CD1c-positive myeloid dendritic cell (primary cell): ENCODE results near the gene PRR35.

Source experiments
- DNase-seq: peaks from one replicate; pipeline ENCODE4 v3.0.0-alpha.2; 2016; ENCODE audit errors: extremely low spot score

PRR35 gene

DNA sequence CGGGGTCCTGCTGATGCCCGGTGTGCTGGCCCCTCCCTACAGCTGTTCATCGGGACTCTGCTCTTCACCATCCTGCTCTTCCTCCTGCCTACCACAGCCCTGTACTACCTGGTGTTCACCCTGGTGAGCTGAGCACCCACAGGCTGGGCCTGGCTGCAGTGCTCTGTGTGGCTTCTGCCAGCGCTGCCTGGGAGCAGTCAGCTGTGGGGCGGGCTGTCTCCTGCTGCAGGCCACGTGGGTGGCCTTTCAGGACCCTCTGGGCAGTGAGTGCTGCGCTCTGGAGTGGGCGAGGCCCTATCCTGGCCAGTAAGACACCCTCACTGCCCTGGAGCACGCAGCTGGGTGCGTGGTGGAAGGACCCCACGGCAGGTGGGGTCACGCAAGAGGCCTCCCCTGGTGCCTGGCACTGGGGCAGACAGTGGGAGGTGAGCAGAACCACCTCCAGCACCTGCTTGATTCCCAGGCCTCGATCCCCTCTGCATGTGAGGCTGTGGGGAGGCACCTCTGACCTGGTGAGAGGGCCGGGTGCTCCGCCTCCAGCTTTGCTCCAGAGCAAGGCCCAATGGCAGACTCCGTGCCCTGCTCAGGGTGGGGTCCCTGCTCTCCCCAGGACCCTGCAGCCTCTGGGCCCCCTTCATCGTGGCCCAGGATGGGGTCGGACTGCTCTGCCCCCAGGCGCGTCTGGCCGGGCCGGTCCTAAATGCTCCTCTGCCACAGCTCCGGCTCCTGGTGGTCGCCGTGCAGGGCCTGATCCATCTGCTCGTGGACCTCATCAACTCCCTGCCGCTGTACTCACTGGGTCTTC lies 20.1 kb downstream of the PRR35 start:
- DNase-seq: no peak

DNA sequence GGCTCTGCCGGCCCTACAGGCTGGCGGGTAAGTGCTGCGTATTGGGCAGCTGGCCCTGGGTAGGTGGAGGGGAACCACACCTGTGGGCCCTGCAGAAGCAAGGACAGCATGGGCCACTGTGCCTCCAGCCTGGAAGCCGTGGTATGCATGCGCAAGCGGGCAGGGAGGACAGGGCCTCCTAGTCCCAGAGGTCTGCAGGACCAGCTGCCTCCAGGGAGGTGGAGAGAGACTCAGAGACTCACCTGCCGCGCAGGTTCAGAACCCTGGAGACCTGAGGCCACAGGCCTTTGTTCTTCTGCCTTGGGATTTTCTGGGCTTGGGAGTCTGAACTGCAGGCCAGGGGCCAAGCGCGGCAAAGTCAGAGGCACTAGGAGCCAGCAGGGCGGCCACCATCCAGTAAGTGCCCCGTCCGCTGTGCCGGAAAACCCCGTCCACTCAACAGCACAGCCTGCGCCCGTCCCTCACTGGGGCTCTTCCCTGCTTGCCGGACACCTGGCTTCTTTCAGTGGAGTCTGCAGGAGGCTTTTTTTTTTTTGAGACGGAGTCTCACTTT lies 20.8 kb downstream of the PRR35 start:
- no peak for DNase-seq

DNA sequence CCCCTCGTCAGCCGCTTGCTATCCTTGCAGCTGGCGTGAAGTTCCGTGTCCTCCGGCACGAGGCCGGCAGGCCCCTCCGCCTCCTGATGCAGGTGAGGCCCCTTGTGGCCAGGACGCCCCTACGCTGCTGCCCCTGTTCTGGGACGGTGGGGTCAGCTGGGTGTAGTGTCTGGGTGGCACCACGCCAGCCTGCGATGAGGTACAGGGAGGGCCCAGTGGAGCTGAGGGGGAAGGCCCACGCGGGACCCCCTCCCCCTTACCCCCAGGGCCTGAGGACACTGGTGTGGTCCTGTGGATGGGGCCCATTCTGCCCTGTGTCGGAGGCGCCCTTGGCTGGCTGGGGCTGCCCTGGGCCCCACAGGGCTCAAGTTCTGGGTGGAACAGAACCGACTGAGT lies 22.0 kb downstream of the PRR35 start:
- DNase-seq: no peak

- no peak for DNase-seq
Observed at GRCh38 chr16:582614-583331, 22.6 kb downstream of the PRR35 start.

DNA sequence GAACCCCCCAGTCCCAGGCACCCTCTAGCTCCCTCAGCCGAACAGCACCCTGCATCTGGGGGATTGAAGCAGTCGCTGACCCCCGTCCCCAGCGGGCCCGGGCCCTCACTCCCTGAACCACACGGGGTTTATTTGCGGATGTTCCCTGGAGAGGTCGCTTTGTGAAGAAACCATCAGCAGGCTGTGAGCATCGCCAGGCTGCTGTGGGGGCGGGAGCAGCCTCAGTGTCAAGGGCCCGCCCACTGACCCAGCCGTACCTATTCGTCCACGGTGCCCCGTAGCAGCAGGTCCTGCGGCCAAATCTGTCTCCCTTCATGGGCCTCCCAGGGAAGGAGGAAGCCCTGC lies 23.2 kb downstream of the PRR35 start:
- no peak for DNase-seq

DNA sequence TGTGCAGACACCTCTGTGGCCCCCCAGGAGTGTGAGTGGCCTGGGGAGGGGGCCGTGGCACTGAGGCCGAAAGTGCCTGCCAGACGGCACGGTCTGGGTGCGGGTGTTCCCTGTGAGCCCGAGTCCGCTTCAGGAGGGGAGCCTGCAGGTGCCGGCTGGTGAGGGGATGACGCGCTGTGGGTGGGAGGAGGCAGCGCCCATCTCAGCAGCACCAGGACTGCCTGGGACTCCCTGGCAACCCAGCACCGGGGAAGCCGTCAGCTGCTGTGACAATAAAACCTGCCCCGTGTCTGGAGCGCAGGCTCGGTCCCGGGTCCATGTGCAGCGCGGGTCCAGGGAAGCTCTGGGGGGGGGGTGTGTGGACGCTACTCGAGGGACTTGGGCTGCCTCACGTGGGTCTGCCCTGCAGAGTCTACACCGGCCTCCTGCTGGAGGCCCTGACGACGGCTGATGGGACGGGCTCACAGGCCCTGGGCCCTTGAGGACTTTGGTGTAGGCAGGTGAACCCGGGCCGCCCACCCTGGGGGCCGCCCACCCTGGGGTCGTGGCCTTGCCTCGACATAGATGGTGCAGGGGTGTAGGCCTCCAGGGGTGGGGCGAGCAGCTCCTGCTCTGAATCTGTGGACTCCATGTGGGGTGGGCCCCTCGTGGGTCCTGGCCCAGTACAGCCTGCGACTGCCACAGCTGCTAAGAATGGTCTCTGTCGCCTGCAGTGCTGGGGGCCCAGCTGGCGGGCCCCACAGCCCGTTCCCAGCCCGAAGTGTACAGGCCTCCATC lies 23.8 kb downstream of the PRR35 start:
- no peak for DNase-seq

- no peak for DNase-seq
Observed at GRCh38 chr16:585351-585750, 25.2 kb downstream of the PRR35 start.

DNA sequence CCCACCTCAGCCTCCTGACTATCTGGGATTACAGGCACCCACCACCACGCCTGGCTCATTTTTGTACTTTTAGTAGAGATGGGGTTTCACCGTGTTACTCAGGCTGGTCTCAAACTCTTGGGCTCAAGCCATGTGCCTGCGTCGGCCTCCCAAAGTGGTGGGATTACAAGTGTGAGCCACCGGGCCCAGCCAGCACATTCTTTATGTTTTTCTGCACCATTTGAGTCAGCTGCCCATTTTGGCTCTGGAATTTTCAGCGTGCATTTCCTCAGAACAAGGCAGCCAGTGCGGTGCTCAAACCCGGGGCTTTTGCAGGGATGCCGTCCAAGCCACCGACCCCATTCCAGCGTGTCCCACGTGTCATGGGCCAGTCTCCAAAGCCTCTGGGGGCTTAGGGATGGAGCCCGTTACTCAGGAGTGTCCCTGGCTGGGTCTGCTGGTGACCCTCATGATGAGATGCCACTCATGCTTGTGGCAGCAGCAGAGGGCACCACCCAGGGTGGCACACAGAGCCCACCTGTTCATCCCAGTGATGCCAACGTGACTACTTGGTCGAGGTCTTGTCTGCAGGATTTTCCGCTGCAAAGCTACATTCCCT lies 26.0 kb downstream of the PRR35 start:
- DNase-seq: no peak

DNA sequence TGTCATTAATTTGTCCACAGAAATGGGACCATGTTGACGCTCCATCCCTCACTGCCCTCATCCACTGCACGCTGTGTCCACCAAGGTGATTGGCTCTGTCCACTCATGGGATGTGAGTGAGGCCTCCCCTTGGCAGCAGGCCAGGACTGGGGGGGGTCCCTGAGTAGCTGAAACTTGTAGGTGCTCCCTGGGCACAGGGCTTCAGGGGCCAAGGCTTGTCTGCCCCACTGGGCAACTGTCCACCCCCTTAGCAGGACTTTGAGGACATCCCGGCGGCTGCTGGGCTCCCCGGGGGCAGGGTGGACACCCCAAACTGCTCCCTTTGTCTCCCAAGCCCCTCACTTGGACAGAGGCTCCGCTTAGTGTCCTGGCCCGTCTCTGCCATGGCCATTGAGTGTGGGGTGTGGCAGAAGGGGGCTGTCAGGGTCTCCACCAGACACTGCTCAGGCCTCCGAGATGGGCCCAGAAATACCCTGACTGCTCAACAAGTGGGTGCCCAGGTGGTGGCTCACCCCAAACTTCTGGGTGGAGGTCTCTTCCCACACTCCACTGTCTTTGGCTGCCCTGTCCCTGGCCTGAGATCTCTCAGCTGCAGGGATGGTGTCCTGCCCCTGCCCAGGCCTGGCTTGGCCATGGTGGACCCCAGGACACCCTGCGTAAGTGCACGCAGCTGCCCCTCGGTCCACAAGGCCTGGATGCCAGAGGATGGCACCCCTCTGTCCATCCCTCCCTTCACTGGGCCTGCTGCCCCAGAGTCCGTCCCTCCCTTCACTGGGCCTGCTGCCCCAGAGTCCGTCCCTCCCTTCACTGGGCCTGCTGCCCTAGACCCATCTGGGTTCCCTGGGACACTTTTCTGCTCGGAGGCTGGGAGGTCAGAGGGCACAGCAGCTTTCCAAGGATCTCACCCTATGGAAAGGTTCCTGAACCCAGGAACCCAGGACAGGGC lies 26.7 kb downstream of the PRR35 start:
- DNase-seq: no peak

DNA sequence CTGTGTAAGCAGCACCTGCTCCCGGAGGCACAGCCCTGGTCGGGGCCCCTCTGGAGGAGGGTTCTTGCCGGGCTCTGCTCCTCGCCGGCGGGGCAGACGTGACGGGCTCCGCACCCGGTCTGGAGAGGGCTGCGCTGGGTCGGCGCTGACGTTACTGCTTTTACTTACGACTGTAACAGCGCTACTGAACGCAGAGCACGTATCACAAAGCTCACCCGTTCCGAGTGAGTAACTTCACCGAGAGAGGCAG lies 28.4 kb downstream of the PRR35 start:
- no peak for DNase-seq

GRCh38 chr16:588889-589657 lies 28.9 kb downstream of the PRR35 start:
- DNase-seq: peak; percentile 96

DNA sequence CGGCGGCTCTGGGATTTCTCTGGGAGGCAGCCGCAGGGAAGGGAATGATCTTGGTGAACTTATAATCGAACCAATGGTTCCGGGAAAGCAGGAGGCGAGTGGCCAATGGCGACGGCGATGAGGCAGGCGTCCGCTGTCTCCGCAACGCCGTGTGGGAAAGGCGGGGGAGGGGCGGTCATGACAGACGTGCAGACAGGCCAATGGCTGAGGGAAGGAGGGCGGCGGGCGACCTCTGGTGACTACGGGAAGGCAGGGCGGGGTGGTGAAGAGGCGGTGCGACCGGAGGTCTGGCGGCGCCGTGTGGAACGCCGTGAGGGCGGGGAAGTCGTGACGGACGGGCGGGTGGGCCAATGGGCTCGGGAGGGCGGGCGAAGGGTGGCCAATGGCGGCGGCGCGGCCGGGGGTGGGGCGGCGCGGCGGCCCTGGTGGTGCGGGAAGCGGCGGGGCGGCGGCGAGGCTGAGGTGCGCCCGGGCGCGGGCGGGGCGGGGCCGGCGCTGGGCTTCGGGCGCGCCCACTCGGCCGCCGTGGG lies 29.5 kb downstream of the PRR35 start, which contains the start of gene RAB40C:
RAB40C (plus strand) TSS at position 409 of the 530 bp plus-strand sequence. CDS start 226 bp downstream, outside the sequence.
- peak; percentile 98 for DNase-seq

DNA sequence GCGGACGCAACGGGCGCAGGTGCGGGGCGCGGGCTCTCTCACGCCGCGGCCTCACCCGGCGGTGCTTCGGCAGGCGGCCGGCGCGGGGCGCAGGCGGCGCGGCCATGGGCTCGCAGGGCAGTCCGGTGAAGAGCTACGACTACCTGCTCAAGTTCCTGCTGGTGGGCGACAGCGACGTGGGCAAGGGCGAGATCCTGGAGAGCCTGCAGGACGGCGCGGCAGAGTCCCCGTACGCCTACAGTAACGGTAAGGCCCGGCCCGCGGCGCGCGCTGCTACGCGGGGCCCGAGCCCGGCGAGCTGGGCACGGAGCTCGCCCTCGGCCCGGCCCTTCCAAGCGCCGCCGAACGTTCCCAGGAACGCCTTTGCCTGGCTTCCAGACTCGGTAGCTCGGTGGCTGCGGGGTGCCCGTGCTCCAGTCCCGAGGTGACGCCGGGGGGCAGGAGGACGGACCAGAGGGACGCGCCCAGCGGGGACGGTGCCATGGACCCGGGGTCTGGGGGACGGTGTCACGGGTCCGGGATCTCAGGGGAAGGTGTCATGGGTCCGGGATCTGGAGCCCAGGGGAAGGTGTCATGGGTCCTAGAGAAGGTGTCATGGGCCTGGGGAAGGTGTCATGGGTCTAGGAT lies 30.1 kb downstream of the PRR35 start:
- no peak for DNase-seq

DNA sequence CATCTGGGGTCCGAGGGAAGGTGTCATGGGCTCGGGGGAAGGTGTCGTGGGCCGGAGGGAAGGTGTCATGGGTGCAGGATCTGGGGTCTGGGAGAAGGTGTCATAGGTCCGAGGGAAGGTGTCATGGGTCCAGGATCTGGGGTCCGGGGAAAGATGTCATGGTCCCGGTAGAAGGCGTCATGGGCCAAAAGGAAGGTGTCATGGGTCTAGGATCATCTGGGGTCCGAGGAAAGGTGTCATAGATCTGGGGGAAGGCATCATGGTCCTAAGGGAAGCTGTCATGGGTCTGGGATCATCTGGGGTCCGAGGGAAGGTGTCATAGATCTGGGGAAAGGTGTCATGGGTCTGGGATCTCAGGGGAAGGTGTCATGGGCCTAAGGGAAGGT lies 30.6 kb downstream of the PRR35 start:
- no peak for DNase-seq

DNA sequence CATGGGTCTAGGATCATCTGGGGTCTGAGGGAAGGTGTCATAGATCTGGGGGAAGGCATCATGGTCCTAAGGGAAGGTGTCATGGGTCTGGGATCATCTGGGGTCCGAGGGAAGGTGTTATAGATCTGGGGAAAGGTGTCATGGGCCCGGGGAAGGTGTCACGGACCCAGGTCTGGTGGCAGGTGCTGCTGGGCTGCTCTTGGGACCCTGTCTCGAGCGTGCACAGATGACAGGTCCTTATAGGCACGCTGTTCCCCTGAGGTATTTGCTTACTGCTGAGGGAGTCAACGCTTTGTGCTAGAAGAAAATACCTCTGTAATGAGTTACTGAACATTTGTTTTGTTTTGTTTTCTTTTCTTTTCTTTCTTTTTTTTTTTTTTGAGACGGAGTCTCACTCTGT lies 31.0 kb downstream of the PRR35 start:
- DNase-seq: no peak

GRCh38 chr16:591892-592517 lies 31.8 kb downstream of the PRR35 start:
- DNase-seq: no peak

- DNase-seq: peak; percentile 69
Observed at GRCh38 chr16:592518-593306, 32.5 kb downstream of the PRR35 start.

DNA sequence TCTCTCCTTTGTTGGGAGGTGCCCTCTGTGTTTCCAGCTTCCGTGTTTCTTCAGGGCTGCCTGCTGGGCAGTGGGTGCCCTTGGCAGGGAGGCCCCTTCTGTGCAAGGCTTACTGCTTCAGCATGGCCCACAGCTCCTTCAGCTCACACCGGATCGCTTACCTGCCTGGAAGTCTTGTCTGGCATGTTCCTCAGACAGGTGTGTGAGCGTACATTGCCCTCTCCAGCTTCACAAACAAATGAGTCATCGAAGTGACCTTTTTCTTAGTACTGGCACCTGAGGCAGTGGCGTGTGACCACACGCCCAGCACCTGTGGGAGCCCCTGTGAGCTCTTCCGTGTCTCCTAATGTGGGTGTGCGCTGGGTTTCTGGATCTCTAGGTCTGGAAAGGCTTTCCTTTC lies 33.2 kb downstream of the PRR35 start:
- no peak for DNase-seq
